ENCODE results near the gene TERT. TPM values are rescaled to one million over a fixed set of nuclear protein-coding genes. Genes with fewer than 3 reads are reported as not detected.
"Not testable (repeated sequence)": the region's sequence is repeated elsewhere in the genome, so short reads cannot be mapped to it uniquely, and the experiment has no call there.

The TERT gene
- total RNA-seq: 1 to 10 TPM; 6.0 to 6.2 TPM

GRCh38 chr5:1294835-1295649, at the start of gene TERT:
TSS of gene TERT (minus strand) at chr5:1295068. CDS start at chr5:1294989, 79 bp downstream.
- Mint-ChIP-seq H3K4me1 (peaks cover 3% of the 10 kb centered on the region), H3K4me3 (peak within 1 kb of the TSS; percentile 62), H3K9me3 (no peaks in the 10 kb centered on the region), H3K36me3 (no peaks in the 10 kb centered on the region), H3K27ac (no peak within 1 kb of the TSS), H3K27me3 (no peaks in the 10 kb centered on the region)
- peak; percentile 76 for DNase-seq

GRCh38 chr5:1343931-1344901, 49.3 kb upstream of the TERT start:
- H3K27me3 Mint-ChIP-seq: no peaks in the 10 kb centered on the region
- H3K27ac Mint-ChIP-seq: peak overlapping the region; percentile 77
- no peaks in the 10 kb centered on the region for H3K9me3 Mint-ChIP-seq
- peaks cover 23% of the 10 kb centered on the region for H3K36me3 Mint-ChIP-seq
- DNase-seq: peak; percentile 28
- H3K4me1 Mint-ChIP-seq: peaks cover 21% of the 10 kb centered on the region
- H3K4me3 Mint-ChIP-seq: peak overlapping the region; percentile 85

- no peaks in the 10 kb centered on the region for H3K27me3 Mint-ChIP-seq
- peaks cover 23% of the 10 kb centered on the region for H3K36me3 Mint-ChIP-seq
- H3K27ac Mint-ChIP-seq: peak overlapping the region; percentile 25
- peak overlapping the region; percentile 48 for H3K4me3 Mint-ChIP-seq
- H3K4me1 Mint-ChIP-seq: peaks cover 21% of the 10 kb centered on the region
- H3K9me3 Mint-ChIP-seq: no peaks in the 10 kb centered on the region
- DNase-seq: no peak
Observed at GRCh38 chr5:1343315-1343751, 48.5 kb upstream of the TERT start.

GRCh38 chr5:1342711-1343110, 47.8 kb upstream of the TERT start:
- DNase-seq, H3K4me3 Mint-ChIP-seq, H3K9me3 Mint-ChIP-seq, H3K27me3 Mint-ChIP-seq, H3K27ac Mint-ChIP-seq: not testable (repeated sequence)
- H3K36me3 Mint-ChIP-seq: peaks cover 25% of the 10 kb centered on the region
- peaks cover 21% of the 10 kb centered on the region for H3K4me1 Mint-ChIP-seq

GRCh38 chr5:1342268-1342667, 47.4 kb upstream of the TERT start:
- Mint-ChIP-seq H3K4me1 (peaks cover 21% of the 10 kb centered on the region), H3K27me3 (no peaks in the 10 kb centered on the region), H3K4me3 (no peak overlapping the region), H3K36me3 (peaks cover 25% of the 10 kb centered on the region), H3K9me3 (no peaks in the 10 kb centered on the region), H3K27ac (no peak overlapping the region)
- DNase-seq: no peak

- Mint-ChIP-seq H3K27ac (no peak overlapping the region), H3K4me1 (peaks cover 21% of the 10 kb centered on the region), H3K27me3 (no peaks in the 10 kb centered on the region), H3K4me3 (no peak overlapping the region), H3K9me3 (no peaks in the 10 kb centered on the region), H3K36me3 (peaks cover 25% of the 10 kb centered on the region)
- DNase-seq: no peak
Observed at GRCh38 chr5:1341863-1342262, 47.0 kb upstream of the TERT start.

GRCh38 chr5:1339818-1340210, 44.9 kb upstream of the TERT start:
- H3K9me3 Mint-ChIP-seq, H3K4me3 Mint-ChIP-seq, DNase-seq, H3K27me3 Mint-ChIP-seq, H3K27ac Mint-ChIP-seq: not testable (repeated sequence)
- peaks cover 29% of the 10 kb centered on the region for H3K36me3 Mint-ChIP-seq
- peaks cover 15% of the 10 kb centered on the region for H3K4me1 Mint-ChIP-seq

GRCh38 chr5:1339139-1339817, 44.4 kb upstream of the TERT start:
- not testable (repeated sequence) for H3K27me3 Mint-ChIP-seq, H3K9me3 Mint-ChIP-seq, H3K4me3 Mint-ChIP-seq, H3K27ac Mint-ChIP-seq, DNase-seq
- peaks cover 28% of the 10 kb centered on the region for H3K36me3 Mint-ChIP-seq
- peaks cover 15% of the 10 kb centered on the region for H3K4me1 Mint-ChIP-seq

GRCh38 chr5:1338506-1339070, 43.7 kb upstream of the TERT start:
- peaks cover 9% of the 10 kb centered on the region for H3K4me1 Mint-ChIP-seq
- DNase-seq: no peak
- H3K9me3 Mint-ChIP-seq: no peaks in the 10 kb centered on the region
- peaks cover 23% of the 10 kb centered on the region for H3K36me3 Mint-ChIP-seq
- H3K27ac Mint-ChIP-seq: no peak overlapping the region
- H3K4me3 Mint-ChIP-seq: no peak overlapping the region
- H3K27me3 Mint-ChIP-seq: no peaks in the 10 kb centered on the region

- no peak overlapping the region for H3K4me3 Mint-ChIP-seq
- peaks cover 24% of the 10 kb centered on the region for H3K36me3 Mint-ChIP-seq
- no peak overlapping the region for H3K27ac Mint-ChIP-seq
- DNase-seq: no peak
- no peaks in the 10 kb centered on the region for H3K9me3 Mint-ChIP-seq
- peaks cover 6% of the 10 kb centered on the region for H3K4me1 Mint-ChIP-seq
- no peaks in the 10 kb centered on the region for H3K27me3 Mint-ChIP-seq
Observed at GRCh38 chr5:1338196-1338490, 43.3 kb upstream of the TERT start.

- H3K27me3 Mint-ChIP-seq: no peaks in the 10 kb centered on the region
- DNase-seq: no peak
- no peak overlapping the region for H3K27ac Mint-ChIP-seq
- no peak overlapping the region for H3K4me3 Mint-ChIP-seq
- H3K4me1 Mint-ChIP-seq: peaks cover 4% of the 10 kb centered on the region
- peaks cover 25% of the 10 kb centered on the region for H3K36me3 Mint-ChIP-seq
- H3K9me3 Mint-ChIP-seq: no peaks in the 10 kb centered on the region
Observed at GRCh38 chr5:1337489-1338195, 42.8 kb upstream of the TERT start.

- Mint-ChIP-seq H3K4me1 (peaks cover 4% of the 10 kb centered on the region), H3K4me3 (no peak overlapping the region), H3K27ac (no peak overlapping the region)
Observed at GRCh38 chr5:1336749-1337488, 42.1 kb upstream of the TERT start.

GRCh38 chr5:1336106-1336561, 41.3 kb upstream of the TERT start:
- peaks cover 22% of the 10 kb centered on the region for H3K36me3 Mint-ChIP-seq
- H3K27ac Mint-ChIP-seq: no peak overlapping the region
- H3K9me3 Mint-ChIP-seq: no peaks in the 10 kb centered on the region
- H3K27me3 Mint-ChIP-seq: no peaks in the 10 kb centered on the region
- peaks cover 4% of the 10 kb centered on the region for H3K4me1 Mint-ChIP-seq
- H3K4me3 Mint-ChIP-seq: no peak overlapping the region
- no peak for DNase-seq

More at GRCh38 chr5:1336749-1337488, 42.1 kb upstream of the TERT start:
- H3K36me3 Mint-ChIP-seq: peaks cover 25% of the 10 kb centered on the region
- no peak for DNase-seq
- no peaks in the 10 kb centered on the region for H3K27me3 Mint-ChIP-seq
- H3K9me3 Mint-ChIP-seq: no peaks in the 10 kb centered on the region

Data from activated naive CD8-positive, alpha-beta T cell treated with anti-CD3 and anti-CD28 coated beads for 36 hours (primary cell).